Epithelial cell of esophagus (primary cell): Measurements from ENCODE around the gene AGO4.

Experiments used
- DNase-seq: peaks from one replicate; pipeline ENCODE4 v3.0.0; 2010; ENCODE audit warnings: low read depth
- H3K4me3 ChIP-seq: 2 replicates; pipeline ENCODE4 v1.5.1; 2011; ENCODE audit warnings: mild to moderate bottlenecking, low read length, control low read depth
- CTCF ChIP-seq: IDR thresholded peaks from 2 replicates; pipeline ENCODE4 v1.5.1; 2011; ENCODE audit warnings: low read depth, mild to moderate bottlenecking, low read length, control low read depth, inconsistent platforms; ENCODE audit not compliant: insufficient read depth; ENCODE audit errors: missing control alignments

Gene AGO4

DNA sequence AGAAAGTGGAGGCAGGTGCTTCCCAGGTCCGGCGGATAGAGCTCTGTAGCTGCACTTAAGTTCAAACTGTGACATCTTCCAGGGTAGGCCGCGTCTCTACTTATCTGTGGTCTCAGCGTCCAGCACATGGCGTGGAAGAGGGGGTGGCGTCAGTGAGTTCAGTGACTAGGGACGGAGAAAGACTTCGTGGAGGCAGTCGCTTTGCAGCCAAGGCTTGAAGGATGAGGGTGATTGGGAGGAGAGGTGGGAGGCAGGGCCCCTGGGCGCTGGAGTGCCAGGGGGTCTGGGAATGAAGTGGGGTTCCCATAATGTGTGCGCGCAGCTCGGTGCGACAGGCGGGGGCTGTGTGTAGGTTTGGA, 74.7 kb downstream of the AGO4 start:
- TF ChIP-seq CTCF = no peak
- peak overlapping the region; percentile 28 for H3K4me3 ChIP-seq
- DNase-seq = no peak

- TF ChIP-seq CTCF = peak; percentile 66
- peak; percentile 94 for DNase-seq
- H3K4me3 ChIP-seq = peak within 1 kb of the TSS; percentile 100
These were observed 75.3 kb downstream of the AGO4 start, which contains the start of gene AGO1 for GRCh38 chr1:35882945-35883634. AGO1 (plus strand) TSS chr1:35883209; CDS start chr1:35883422, 213 bp downstream.

- DNase-seq = peak; percentile 30
- no peak for TF ChIP-seq CTCF
- H3K4me3 ChIP-seq = peak overlapping the region; percentile 100
These were observed 75.9 kb downstream of the AGO4 start for GRCh38 chr1:35883635-35884101.

GRCh38 chr1:35884934-35885333, 77.1 kb downstream of the AGO4 start:
- TF ChIP-seq CTCF = no peak
- H3K4me3 ChIP-seq = no peak overlapping the region
- DNase-seq = no peak

DNA sequence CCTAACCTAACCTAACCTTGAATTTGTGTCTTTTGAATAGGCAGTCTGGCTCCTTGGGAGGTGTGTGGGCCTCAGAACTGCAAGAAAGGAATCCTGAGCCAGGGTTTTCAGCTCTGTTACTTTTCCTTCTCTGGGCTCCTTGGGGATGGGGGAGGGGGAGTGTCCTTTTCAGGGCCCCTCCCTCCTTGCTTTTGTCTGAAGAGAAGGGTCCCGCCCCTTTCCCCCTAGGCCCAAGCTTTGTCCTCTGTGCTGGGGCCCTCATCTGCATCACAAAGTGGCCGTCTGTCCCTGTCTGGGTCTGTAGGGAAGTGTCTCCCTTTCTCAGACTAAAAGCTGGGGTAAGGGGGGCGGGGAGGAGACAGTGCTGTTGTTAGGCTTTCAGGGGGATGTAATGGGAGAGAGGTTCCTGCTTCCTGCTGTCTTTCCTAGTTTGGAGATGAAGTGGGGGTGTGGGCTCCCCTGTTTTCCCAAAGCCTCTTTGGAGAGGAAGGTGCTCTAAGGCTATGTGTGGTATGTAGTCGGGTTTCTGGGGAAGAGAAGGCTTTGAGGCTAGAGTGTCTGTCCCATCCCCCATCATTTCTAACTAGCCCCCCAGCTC, 78.2 kb downstream of the AGO4 start:
- no peak for TF ChIP-seq CTCF
- H3K4me3 ChIP-seq = no peak overlapping the region
- DNase-seq = no peak

DNA sequence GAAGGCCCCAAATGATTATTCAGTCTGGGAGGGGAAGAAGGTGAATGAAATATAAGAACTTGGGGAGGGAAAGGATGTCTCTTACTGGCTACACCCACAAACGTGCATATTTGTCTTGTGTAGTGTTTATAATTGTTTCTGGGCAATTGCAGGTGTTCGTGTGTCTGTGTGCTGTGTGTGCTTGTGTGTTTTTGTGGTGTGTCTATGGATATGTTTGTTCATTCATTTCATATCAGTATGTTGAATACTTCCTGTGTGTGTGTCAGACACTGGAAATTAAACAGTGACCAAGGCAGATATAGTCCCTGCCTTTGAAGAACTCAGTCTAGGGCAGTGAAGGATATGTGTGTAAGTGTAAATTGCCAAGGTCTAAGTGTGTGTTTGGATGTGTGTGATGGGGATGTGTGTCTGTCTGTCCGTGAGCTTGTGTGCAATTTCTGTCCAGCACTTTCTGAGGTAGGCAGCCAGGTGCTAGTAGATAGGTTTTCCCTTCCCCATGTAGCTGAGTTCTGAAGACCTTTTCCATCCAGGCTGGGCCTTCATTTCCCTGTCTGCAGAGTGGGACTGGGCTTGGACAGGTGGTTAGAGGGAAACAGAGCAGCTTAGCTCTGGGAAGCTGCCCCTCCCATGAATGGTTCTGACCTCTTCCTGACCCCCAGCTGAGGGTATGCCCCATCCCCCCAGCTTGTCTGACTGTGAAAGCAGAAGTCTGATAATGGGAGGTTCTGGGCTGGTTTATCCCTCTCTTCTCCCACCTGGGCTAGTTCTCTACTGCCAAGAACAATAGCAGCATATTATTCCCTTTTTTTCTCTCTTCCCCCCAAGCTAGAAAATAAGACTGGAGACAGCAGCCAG, 79.0 kb downstream of the AGO4 start:
- H3K4me3 ChIP-seq = no peak overlapping the region
- DNase-seq = no peak
- TF ChIP-seq CTCF = no peak
